IMR-90 (cell line): ENCODE results near the gene CDC42BPA. TPM values are rescaled to one million over a fixed set of nuclear protein-coding genes. Genes with fewer than 3 reads are reported as not detected.

Source experiments
- ATAC-seq: fragments of 200-7000 bp; cut with Tn5 transposase; 2 replicates; pipeline ENCODE4 v1.9.1; 2020; ENCODE audit warnings: low read depth, mild to moderate bottlenecking, moderate library complexity
- BruUV-seq: library from RNA; stranded (reverse); fragments of 400-500 nt; replicated peaks from 2 replicates; lab custom pipeline; 2021; lab: Mats Ljungman, UMichigan
- CTCF ChIA-PET: fragments of 300-600 bp; formaldehyde crosslinking; extraction: SDS; loops from one replicate; lab custom pipeline; 2021; ENCODE audit warnings: antibody characterized with exemption; lab: Yijun Ruan, JAX
- POLR2A ChIA-PET: fragments of 300-600 bp; sonication (Branson Sonifier 250); formaldehyde crosslinking; loops from one replicate; lab custom pipeline; 2022; ENCODE audit warnings: antibody characterized with exemption; ENCODE audit not compliant: unreplicated experiment; lab: Charles Lee
- DNase-seq: peaks from one replicate; pipeline ENCODE4 v3.0.0; 2013
- H2AFZ ChIP-seq: replicated peaks from 2 replicates; pipeline ENCODE3; 2013; ENCODE audit warnings: low read length, mild to moderate bottlenecking; ENCODE audit not compliant: poor library complexity
- H2AK5ac ChIP-seq: 2 replicates; pipeline ENCODE4 v1.6.1; 2013; ENCODE audit warnings: low read depth, low read length, inconsistent platforms
- H2AK9ac ChIP-seq: replicated peaks from 2 replicates; pipeline ENCODE3; 2013; ENCODE audit warnings: mild to moderate bottlenecking, low read depth, low read length, moderate library complexity; ENCODE audit not compliant: poor library complexity
- H2BK120ac ChIP-seq: 2 replicates; pipeline ENCODE4 v1.6.1; 2013; ENCODE audit warnings: low read depth, low read length, inconsistent platforms
- H2BK15ac ChIP-seq: 3 replicates; pipeline ENCODE4 v1.6.1; 2013; ENCODE audit warnings: low read depth, low read length, inconsistent platforms
- H2BK20ac ChIP-seq: 2 replicates; pipeline ENCODE4 v1.6.1; 2013; ENCODE audit warnings: low read depth, mild to moderate bottlenecking, inconsistent platforms, low read length, moderate library complexity
- H2BK5ac ChIP-seq: 2 replicates; pipeline ENCODE4 v1.6.1; 2013; ENCODE audit warnings: mild to moderate bottlenecking, low read depth, low read length, inconsistent platforms; ENCODE audit not compliant: poor library complexity, severe bottlenecking
- H3K14ac ChIP-seq: replicated peaks from 2 replicates; pipeline ENCODE4 v1.6.1; 2013; ENCODE audit warnings: low read depth, low read length, inconsistent platforms
- H3K18ac ChIP-seq: 2 replicates; pipeline ENCODE4 v1.6.1; 2013; ENCODE audit warnings: low read depth, low read length, control low read depth
- H3K23ac ChIP-seq: 2 replicates; pipeline ENCODE4 v1.6.1; 2013; ENCODE audit warnings: low read depth, low read length, inconsistent platforms
- H3K27ac ChIP-seq: 2 replicates; pipeline ENCODE4 v1.5.1; 2013; ENCODE audit warnings: mild to moderate bottlenecking, control low read depth, low read length; ENCODE audit not compliant: insufficient read depth
- H3K27me3 ChIP-seq: 2 replicates; pipeline ENCODE4 v1.6.1; 2013; ENCODE audit warnings: low read length; ENCODE audit not compliant: control insufficient read depth, insufficient read depth
- H3K36me3 ChIP-seq: 2 replicates; pipeline ENCODE4 v1.6.1; 2013; ENCODE audit warnings: low read length, mixed read lengths; ENCODE audit not compliant: control insufficient read depth, insufficient read depth
- H3K4ac ChIP-seq: 2 replicates; pipeline ENCODE4 v1.6.1; 2013; ENCODE audit warnings: low read depth, low read length, inconsistent platforms
- H3K4me1 ChIP-seq: 2 replicates; pipeline ENCODE4 v1.6.1; 2013; ENCODE audit warnings: low read length, mixed read lengths; ENCODE audit not compliant: control insufficient read depth, insufficient read depth
- H3K4me2 ChIP-seq: 2 replicates; pipeline ENCODE4 v1.6.1; 2013; ENCODE audit warnings: low read depth, mild to moderate bottlenecking, control low read depth, low read length, moderate library complexity
- H3K4me3 ChIP-seq: 2 replicates; pipeline ENCODE4 v1.5.1; 2013; ENCODE audit warnings: low read depth, mild to moderate bottlenecking, control low read depth, low read length, moderate library complexity; ENCODE audit not compliant: insufficient read depth
- H3K56ac ChIP-seq: 2 replicates; pipeline ENCODE4 v1.6.1; 2013; ENCODE audit warnings: low read length, inconsistent platforms; ENCODE audit not compliant: insufficient read depth; ENCODE audit errors: extremely low read depth
- H3K79me1 ChIP-seq, 2 experiments: 2 replicates each; pipeline ENCODE4 v1.6.1; 2013; ENCODE audit warnings: low read length in 2 of 2, inconsistent platforms in 1 of 2, low read depth in 1 of 2
- H3K9ac ChIP-seq: 2 replicates; pipeline ENCODE4 v1.6.1; 2013; ENCODE audit warnings: low read depth, low read length, control low read depth
- H3K9me1 ChIP-seq: 2 replicates; pipeline ENCODE4 v1.6.1; 2013; ENCODE audit warnings: low read length, inconsistent platforms; ENCODE audit not compliant: insufficient read depth
- H3K9me3 ChIP-seq: 2 replicates; pipeline ENCODE4 v1.6.1; 2013; ENCODE audit warnings: low read length; ENCODE audit not compliant: control insufficient read depth, insufficient read depth
- H4K20me1 ChIP-seq: 2 replicates; pipeline ENCODE4 v1.6.1; 2013; ENCODE audit warnings: low read length, inconsistent platforms; ENCODE audit not compliant: insufficient read depth
- H4K5ac ChIP-seq: 2 replicates; pipeline ENCODE4 v1.6.1; 2013; ENCODE audit warnings: mild to moderate bottlenecking, low read depth, low read length, control low read depth
- H4K8ac ChIP-seq, 2 experiments: 2 replicates each; pipeline ENCODE4 v1.6.1; 2013; ENCODE audit warnings: low read depth in 2 of 2, low read length in 2 of 2, control low read depth in 1 of 2, inconsistent platforms in 1 of 2
- H4K91ac ChIP-seq: 2 replicates; pipeline ENCODE4 v1.6.1; 2013; ENCODE audit warnings: low read depth, low read length, inconsistent platforms; ENCODE audit not compliant: insufficient read depth
- BHLHE40 ChIP-seq: fragments of 150-350 bp; IDR thresholded peaks from 2 replicates; pipeline ENCODE4 v1.6.1; 2016; ENCODE audit warnings: mild to moderate bottlenecking, low read depth, low read length
- CEBPB ChIP-seq: IDR thresholded peaks from 2 replicates; pipeline ENCODE4 v1.6.1; 2012; ENCODE audit warnings: low read depth, low read length, improper control_type of control experiment
- CHD1 ChIP-seq: IDR thresholded peaks from 2 replicates; pipeline ENCODE4 v1.6.1; 2012; ENCODE audit warnings: low read depth, low read length, improper control_type of control experiment
- CTCF ChIP-seq: conservative IDR thresholded peaks from 2 replicates; pipeline ENCODE4 v1.5.1; 2012; ENCODE audit warnings: mild to moderate bottlenecking, low read depth, low read length, improper control_type of control experiment
- FOS ChIP-seq: fragments of 150-350 bp; IDR thresholded peaks from 2 replicates; pipeline ENCODE4 v1.6.1; 2016; ENCODE audit warnings: low read depth, low read length
- MAZ ChIP-seq: IDR thresholded peaks from 2 replicates; pipeline ENCODE4 v1.6.1; 2012; ENCODE audit warnings: low read depth, mild to moderate bottlenecking, low read length, improper control_type of control experiment, moderate library complexity, borderline replicate concordance
- NFE2L2 ChIP-seq: fragments of 150-350 bp; IDR thresholded peaks from 2 replicates; pipeline ENCODE4 v1.6.1; 2016; ENCODE audit warnings: low read depth, mild to moderate bottlenecking, low read length
- POLR2A ChIP-seq: IDR thresholded peaks from 2 replicates; pipeline ENCODE4 v1.6.1; 2012; ENCODE audit warnings: mild to moderate bottlenecking, low read depth, low read length
- RAD21 ChIP-seq: IDR thresholded peaks from 2 replicates; pipeline ENCODE4 v1.6.1; 2012; ENCODE audit warnings: low read length, improper control_type of control experiment
- RCOR1 ChIP-seq: IDR thresholded peaks from 2 replicates; pipeline ENCODE4 v1.6.1; 2012; ENCODE audit warnings: mild to moderate bottlenecking, low read length, improper control_type of control experiment; ENCODE audit not compliant: insufficient replicate concordance
- RFX5 ChIP-seq: IDR thresholded peaks from 2 replicates; pipeline ENCODE4 v1.8.0; 2012; ENCODE audit warnings: low read depth, mild to moderate bottlenecking, low read length, moderate library complexity
- SMC3 ChIP-seq: fragments of 150-350 bp; IDR thresholded peaks from 2 replicates; pipeline ENCODE4 v1.6.1; 2016; ENCODE audit warnings: low read depth, mild to moderate bottlenecking, antibody characterized with exemption, low read length, moderate library complexity
- WGBS, 2 experiments: methylation state at CpG; one replicate each; pipeline versions ENCODE4 v1.1.5 to v1.1.7; 2013; ENCODE audit warnings: missing lambda C conversion rate in 2 of 2; ENCODE audit not compliant: insufficient read length in 1 of 2; ENCODE audit errors: extremely low coverage in 2 of 2; 5-methylcytosine and 5-hydroxymethylcytosine counted together
- dilution Hi-C: fragments of 300-500 bp; cut with HindIII; formaldehyde crosslinking; loops from one replicate; pipeline ENCODE4 v1.14.3; 2018; ENCODE audit warnings: low sequenced_read_pairs; ENCODE audit not compliant: unreplicated experiment
- in situ Hi-C: fragments of 300-500 bp; cut with MboI; formaldehyde crosslinking; loops from 3 replicates; pipeline ENCODE4 v1.14.3; 2019; ENCODE audit warnings: low sequenced_read_pairs, inconsistent platforms, mixed read lengths
- intact Hi-C: fragments of 100-400 bp; cut with micrococcal nuclease; formaldehyde crosslinking; loops from 2 replicates; pipeline ENCODE4 v1.10.0; 2022
- polyA plus RNA-seq, 3 experiments: library from polyadenylated mRNA; depleted of rRNA; stranded (reverse); fragments of >200 nt; gene quantifications; 2 replicates each; pipeline ENCODE4 v1.2.3, GENCODE V29; 2012; ENCODE audit warnings: low replicate concordance in 1 of 3
- total RNA-seq: library from RNA; depleted of rRNA; stranded (reverse); fragments of >200 nt; gene quantifications from 2 replicates; pipeline ENCODE4 v1.2.3, GENCODE V29; 2012
- TF ChIP-seq, protein P1 (sequence below): fragments of 150-350 bp; IDR thresholded peaks from 2 replicates; pipeline ENCODE4 v1.6.1; 2017; ENCODE audit warnings: mild to moderate bottlenecking, antibody characterized with exemption, low read length, low read depth

The CDC42BPA gene
- total and polyA plus RNA-seq, 2 of the 4 experiments (the other 2 are of a cell fraction), result 9.4 to 27.8 TPM

DNA sequence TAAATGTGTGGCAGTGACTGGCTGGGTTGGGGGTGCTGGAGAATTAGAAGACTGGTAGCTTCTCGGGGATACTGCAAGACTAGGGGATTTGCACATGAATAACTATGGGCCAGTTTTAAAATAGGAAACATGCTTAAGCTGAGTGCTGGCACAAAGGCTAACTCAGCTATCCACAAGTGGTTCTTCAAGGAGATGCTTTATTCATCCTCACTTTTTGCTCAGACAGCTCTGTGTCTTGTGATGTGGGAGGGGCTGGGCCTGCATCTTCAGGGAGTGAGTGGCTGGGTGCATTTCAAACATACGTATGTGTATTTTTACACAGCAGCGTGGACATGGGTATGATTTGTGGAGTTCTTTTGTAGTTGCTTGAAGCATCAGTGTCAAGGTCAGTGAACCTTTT, 375.9 kb downstream of the CDC42BPA start:
- dilution Hi-C loops (no loop called here), intact Hi-C loops (no loop called here), in situ Hi-C loops (no loop called here)
- Histone ChIP-seq H3K9me1 (peaks cover 8% of the 10 kb centered on the region; the same call in 1 of the 2 replicates), H3K14ac (no peak overlapping the region), H2BK5ac (no peak overlapping the region), H3K56ac (no peak overlapping the region), H2AK5ac (no peak overlapping the region), H3K27me3 (no peaks in the 10 kb centered on the region), H4K8ac (no peak overlapping the region), H4K91ac (no peak overlapping the region), H3K4me1 (peaks cover 6% of the 10 kb centered on the region), H4K5ac (no peak overlapping the region), H3K4me3 (no peak overlapping the region), H3K23ac (no peak overlapping the region), H2BK15ac (no peak overlapping the region), H4K20me1 (no peaks in the 10 kb centered on the region), H2AFZ (no peak overlapping the region), H3K4me2 (no peak overlapping the region), H3K9me3 (no peaks in the 10 kb centered on the region), H2BK120ac (no peak overlapping the region), H3K4ac (no peak overlapping the region), H3K36me3 (no peaks in the 10 kb centered on the region), H2AK9ac (no peak overlapping the region), H3K9ac (no peak overlapping the region), H3K27ac (no peak overlapping the region), H3K18ac (no peak overlapping the region), H3K79me1 (no peaks in the 10 kb centered on the region; a peak in 1 of 4 replicates), H2BK20ac (no peak overlapping the region)
- CTCF ChIA-PET, result no interaction called here
- no peak for DNase-seq
- POLR2A ChIA-PET, result no interaction called here
- no peak for ATAC-seq
- TF ChIP-seq BHLHE40 (no peak), NFE2L2 (no peak), RFX5 (no peak), CTCF (no peak), FOS (no peak), SMC3 (no peak), CHD1 (no peak), CEBPB (no peak), POLR2A (no peak), RCOR1 (no peak), RAD21 (no peak), MAZ (no peak)
- TF ChIP-seq, protein P1, sequence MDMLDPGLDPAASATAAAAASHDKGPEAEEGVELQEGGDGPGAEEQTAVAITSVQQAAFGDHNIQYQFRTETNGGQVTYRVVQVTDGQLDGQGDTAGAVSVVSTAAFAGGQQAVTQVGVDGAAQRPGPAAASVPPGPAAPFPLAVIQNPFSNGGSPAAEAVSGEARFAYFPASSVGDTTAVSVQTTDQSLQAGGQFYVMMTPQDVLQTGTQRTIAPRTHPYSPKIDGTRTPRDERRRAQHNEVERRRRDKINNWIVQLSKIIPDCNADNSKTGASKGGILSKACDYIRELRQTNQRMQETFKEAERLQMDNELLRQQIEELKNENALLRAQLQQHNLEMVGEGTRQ, result no peak
- WGBS, 2 experiments, result 71% methylated on average over 1 of the region's 3 CpGs; no CpG with 5 or more reads in 1 of the 2 experiments
- no TSS peak for BruUV-seq
